HepG2 (cell line): ENCODE results near the gene CALR. TPM values are rescaled to one million over a fixed set of nuclear protein-coding genes. Genes with fewer than 3 reads are reported as not detected.

Experiments
- ATAC-seq: fragments of 200-7000 bp; cut with Tn5 transposase; 3 replicates; pipeline ENCODE4 v1.9.1; 2020; ENCODE audit warnings: mild to moderate bottlenecking, moderate library complexity
- BruUV-seq: library from RNA; stranded (reverse); fragments of 400-500 nt; replicated peaks from 2 replicates; lab custom pipeline; 2021; lab: Mats Ljungman, UMichigan
- CTCF ChIA-PET: fragments of 300-600 bp; formaldehyde crosslinking; extraction: SDS; loops from one replicate; lab custom pipeline; 2021; ENCODE audit warnings: low total read pairs, inconsistent platforms, low intra/inter-chr PET ratio; lab: Yijun Ruan, JAX
- POLR2A ChIA-PET: fragments of 350-600 bp; sonication (Branson Sonifier 250); formaldehyde crosslinking; loops from one replicate; lab custom pipeline; 2020; ENCODE audit warnings: antibody characterized with exemption, inconsistent platforms; lab: Yijun Ruan, JAX
- DNase-seq: peaks from one replicate; pipeline ENCODE4 v3.0.0-alpha.2; 2015; ENCODE audit warnings: low spot score
- FAIRE-seq: peaks from 3 replicates; lab custom pipeline; 2011; peaks lifted over from hg19 to GRCh38; lab: Jason Lieb, UNC
- H2AFZ ChIP-seq: one replicate; pipeline ENCODE4 v1.6.1; 2011; ENCODE audit warnings: low read length, inconsistent platforms
- H3K27ac ChIP-seq: fragments of 300-600 bp; 3 replicates; pipeline ENCODE4 v1.8.0; 2011; ENCODE audit warnings: mixed run types, mild to moderate bottlenecking, mixed read lengths, low read length, inconsistent platforms; ENCODE audit not compliant: insufficient read depth; ENCODE audit errors: extremely low read length
- H3K27me3 ChIP-seq, 2 experiments: fragments of 200-600 bp in 1 of 2; 2 replicates in 1 of 2; 3 replicates in 1 of 2; pipeline versions ENCODE4 v1.6.0 to v1.8.0; 2011; ENCODE audit warnings: low read length in 2 of 2, mild to moderate bottlenecking in 2 of 2, moderate library complexity in 2 of 2, inconsistent platforms in 1 of 2; ENCODE audit not compliant: insufficient read depth in 2 of 2, control insufficient read depth in 1 of 2
- H3K36me3 ChIP-seq, 2 experiments: fragments of 200-600 bp in 1 of 2; replicated peaks in 1 of 2; 2 replicates in 1 of 2; 3 replicates in 1 of 2; pipeline versions ENCODE4 v1.5.1 to v1.8.0; 2011; ENCODE audit warnings: low read length in 2 of 2, inconsistent platforms in 1 of 2; ENCODE audit not compliant: insufficient read depth in 2 of 2, control insufficient read depth in 1 of 2
- H3K4me1 ChIP-seq: 2 replicates; pipeline ENCODE4 v1.5.1; 2012; ENCODE audit warnings: low read length, inconsistent platforms; ENCODE audit not compliant: insufficient read depth
- H3K4me2 ChIP-seq: 2 replicates; pipeline ENCODE4 v1.6.0; 2011; ENCODE audit warnings: low read depth, low read length, inconsistent platforms
- H3K4me3 ChIP-seq, 3 experiments: fragments of 200-600 bp in 1 of 3; sonication (generic), shearing (Covaris generic) in 1 of 3; replicated peaks in 1 of 3; 2 replicates each; pipeline ENCODE4 v1.5.1; 2011 to 2016; ENCODE audit warnings: low read length in 3 of 3, inconsistent platforms in 2 of 3, low read depth in 2 of 3, mild to moderate bottlenecking in 2 of 3, control low read depth in 1 of 3, mixed read lengths in 1 of 3; ENCODE audit not compliant: insufficient read depth in 1 of 3
- H3K79me2 ChIP-seq: one replicate; pipeline ENCODE4 v1.6.1; 2011; ENCODE audit warnings: low read length, inconsistent platforms; ENCODE audit not compliant: insufficient read depth
- H3K9ac ChIP-seq: 2 replicates; pipeline ENCODE4 v1.6.0; 2011; ENCODE audit warnings: mild to moderate bottlenecking, low read depth, low read length, inconsistent platforms; ENCODE audit not compliant: insufficient read depth
- H3K9me3 ChIP-seq: 2 replicates; pipeline ENCODE4 v1.5.1; 2012; ENCODE audit warnings: mild to moderate bottlenecking, low read length
- H4K20me1 ChIP-seq: 2 replicates; pipeline ENCODE4 v1.6.0; 2011; ENCODE audit warnings: inconsistent platforms, mild to moderate bottlenecking, low read length, moderate library complexity; ENCODE audit not compliant: insufficient read depth
- POLR2G ChIP-seq: fragments of 200-400 bp; formaldehyde crosslinking; IDR thresholded peaks from 2 replicates; pipeline ENCODE4 v1.6.1; 2018; ENCODE audit warnings: mild to moderate bottlenecking, low read depth, low read length, moderate library complexity
- ZBTB40 ChIP-seq, 2 experiments: fragments of 450-650 bp in 1 of 2; sonication (generic) in 1 of 2; formaldehyde crosslinking in 1 of 2; IDR thresholded peaks; 2 replicates each; pipeline versions ENCODE4 v1.6.1 to v1.8.0; 2016 to 2022; ENCODE audit warnings: antibody characterized with exemption in 1 of 2, mild to moderate bottlenecking in 1 of 2, missing genetic modification reagents in 1 of 2
- WGBS: methylation state at CpG from one replicate; pipeline ENCODE4 v1.1.6; 2017; ENCODE audit warnings: low lambda C conversion rate; 5-methylcytosine and 5-hydroxymethylcytosine counted together
- in situ Hi-C: cut with HindIII; loops from 2 replicates; pipeline ENCODE4 v1.10.0; 2017; ENCODE audit warnings: low pct_unique_long_range_greater_than_20kb; ENCODE audit not compliant: extremely low pct_ligation_motif_present
- intact Hi-C: fragments of 100-400 bp; cut with micrococcal nuclease; formaldehyde crosslinking; loops from one replicate; pipeline ENCODE4 v1.10.0; 2022; ENCODE audit not compliant: unreplicated experiment
- polyA plus RNA-seq, 8 experiments: library from polyadenylated mRNA; depleted of rRNA in 3 of 8; stranded (reverse) in 7 of 8; unstranded in 1 of 8; fragments of >200 nt; fragmentation: Illumina TruSeq in 4 of 8; extraction: Trizol in 4 of 8; gene quantifications; 2 replicates each; pipeline versions ENCODE4 v1.2.1 to v1.2.3, GENCODE V29; 2011 to 2016; ENCODE audit warnings: low read depth in 4 of 8, missing spikeins in 1 of 8, mixed read lengths in 1 of 8; ENCODE audit not compliant: insufficient read depth in 1 of 8
- total RNA-seq, 5 experiments: library from RNA; depleted of rRNA; stranded (reverse); fragments of >200 nt; fragmentation: Illumina TruSeq; extraction: Trizol; gene quantifications; 2 replicates each; pipeline ENCODE4 v1.2.3, GENCODE V29; 2016; ENCODE audit warnings: low read depth in 1 of 5

Gene CALR
- total and polyA plus RNA-seq, 2 of the 13 experiments (the other 11 are each of a cell fraction or from before 2014, with no cell fraction given), result 898 to 934 TPM

DNA sequence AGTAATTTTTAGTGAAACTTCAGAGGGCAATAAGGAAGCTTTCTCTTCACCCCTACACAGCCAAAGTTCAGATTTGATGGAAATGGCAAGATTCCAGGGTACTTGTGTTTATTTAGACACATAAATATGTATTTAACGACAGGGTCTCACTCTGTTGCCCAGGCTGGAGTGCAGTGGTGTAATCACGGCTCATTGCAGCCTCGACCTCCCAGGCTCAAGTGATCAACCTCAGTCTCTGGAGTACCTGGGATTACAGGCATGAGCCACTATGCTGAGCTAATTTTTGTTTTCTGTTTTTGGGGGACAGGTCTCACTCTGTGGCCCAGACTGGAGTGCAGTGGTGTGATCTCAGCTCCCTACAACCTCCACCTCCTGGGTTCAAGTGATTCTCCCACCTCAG lies 17.4 kb upstream of the CALR start:
- H3K9me3 ChIP-seq, result no peaks in the 10 kb centered on the region
- H3K27ac ChIP-seq, result no peak overlapping the region
- no peaks in the 10 kb centered on the region for H3K4me1 ChIP-seq
- DNase-seq, result no peak
- H3K4me2 ChIP-seq, result no peak overlapping the region
- no peak for FAIRE-seq
- no TSS peak for BruUV-seq
- intact Hi-C loops (no loop called here), in situ Hi-C loops (no loop called here)
- CTCF ChIA-PET, result no interaction called here
- H3K79me2 ChIP-seq, result no peaks in the 10 kb centered on the region
- H3K9ac ChIP-seq, result no peak overlapping the region
- no peak for ATAC-seq
- no peak overlapping the region for H2AFZ ChIP-seq
- peaks cover 17 to 27% of the 10 kb centered on the region in 2 experiments for H3K36me3 ChIP-seq
- 74% methylated on average over 3 of the region's 3 CpGs for WGBS
- no peaks in the 10 kb centered on the region for H4K20me1 ChIP-seq
- no peaks in the 10 kb centered on the region; a peak in 1 of 5 replicates for H3K27me3 ChIP-seq
- TF ChIP-seq POLR2G, result peak; percentile 41; the same call in 1 of the 2 replicates
- no peak for TF ChIP-seq ZBTB40 (IDR thresholded peaks at IDR 0.05)
- no peak for TF ChIP-seq ZBTB40 (CRISPR knock-in tag; IDR thresholded peaks at IDR 0.05)
- H3K4me3 ChIP-seq, result no peak overlapping the region
- POLR2A ChIA-PET, result interaction anchor here (0.6 to 2.5 kb wide), 6 partner anchors 8 to 30 kb away, joined by 3 to 12 read pairs (median 6); partner anchors contain the start of genes FARSA, GCDH and RAD23A
